HFFc6 (cell line): ENCODE measurements around the gene ANKRD11. TPM values are rescaled to one million over a fixed set of nuclear protein-coding genes. Genes with fewer than 3 reads are reported as not detected.
A peak's percentile ranks its signal among the peaks of the same experiment; 100 is the strongest.

Source experiments
- DNase-seq: peaks from one replicate; pipeline ENCODE4 v3.0.0-alpha.2; 2018
- H3K27ac Mint-ChIP-seq: 2 replicates; pipeline ENCODE4 v1.8.0; 2020; ENCODE audit warnings: mild to moderate bottlenecking, mixed read lengths
- H3K27me3 Mint-ChIP-seq: 2 replicates; pipeline ENCODE4 v1.8.0; 2021; ENCODE audit warnings: mild to moderate bottlenecking, moderate library complexity, mixed read lengths; ENCODE audit not compliant: insufficient read depth
- H3K36me3 Mint-ChIP-seq: 2 replicates; pipeline ENCODE4 v1.8.0; 2021; ENCODE audit warnings: low read depth, mixed read lengths
- H3K4me1 Mint-ChIP-seq: 2 replicates; pipeline ENCODE4 v1.8.0; 2020; ENCODE audit warnings: low read depth, mixed read lengths
- H3K4me3 Mint-ChIP-seq: 2 replicates; pipeline ENCODE4 v1.8.0; 2020; ENCODE audit warnings: mild to moderate bottlenecking, moderate library complexity, mixed read lengths
- H3K9me3 Mint-ChIP-seq: 2 replicates; pipeline ENCODE4 v1.8.0; 2020; ENCODE audit warnings: mild to moderate bottlenecking, mixed read lengths
- total RNA-seq, 6 experiments: library from RNA; stranded (reverse); fragmentation: NEBNext Ultra II Directional; extraction: Animal tissue kit (Norgen Biotek cat#: 25700); gene quantifications; 2 replicates in 1 of 6; 3 replicates in 5 of 6; pipeline ENCODE4 v1.2.3, GENCODE V29; 2021
- TF ChIP-seq, protein P1 (sequence below): fragments of 200-600 bp; sonication (generic); IDR thresholded peaks from 2 replicates; pipeline ENCODE4 v1.5.0; 2021; ENCODE audit warnings: antibody characterized with exemption, mild to moderate bottlenecking

ANKRD11 gene
- total RNA-seq, 6 experiments from 2014 or later: 110 to 120 (median 116) TPM

DNA sequence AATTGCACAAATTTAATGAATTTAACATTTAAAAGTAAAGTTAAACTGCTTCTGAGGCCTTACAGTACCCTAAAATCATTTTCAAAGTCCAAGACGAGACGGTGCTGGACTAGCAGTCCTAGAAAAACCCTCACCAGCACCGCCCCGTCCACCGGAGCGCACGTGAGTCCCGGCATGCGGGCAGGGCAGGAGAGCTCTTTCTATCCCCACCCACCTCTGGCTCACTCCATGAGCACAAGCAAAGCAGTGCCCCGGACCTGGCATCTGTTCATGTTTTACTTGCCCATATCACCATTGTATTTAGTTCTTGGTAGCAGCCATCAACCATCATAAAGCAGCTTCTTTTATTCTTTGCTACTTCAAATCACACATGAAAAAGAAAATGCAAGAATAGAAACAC is 41.7 kb downstream of the ANKRD11 start:
- H3K4me3 Mint-ChIP-seq: no peak overlapping the region
- H3K27ac Mint-ChIP-seq: 0 out of 2 replicates have a peak overlapping the region, but pooled peaks have one; percentile 9
- no peaks in the 10 kb centered on the region for H3K36me3 Mint-ChIP-seq
- H3K27me3 Mint-ChIP-seq: no peaks in the 10 kb centered on the region
- peaks cover 79% of the 10 kb centered on the region for H3K4me1 Mint-ChIP-seq
- no peak for DNase-seq
- no peaks in the 10 kb centered on the region for H3K9me3 Mint-ChIP-seq
- TF ChIP-seq, protein P1, sequence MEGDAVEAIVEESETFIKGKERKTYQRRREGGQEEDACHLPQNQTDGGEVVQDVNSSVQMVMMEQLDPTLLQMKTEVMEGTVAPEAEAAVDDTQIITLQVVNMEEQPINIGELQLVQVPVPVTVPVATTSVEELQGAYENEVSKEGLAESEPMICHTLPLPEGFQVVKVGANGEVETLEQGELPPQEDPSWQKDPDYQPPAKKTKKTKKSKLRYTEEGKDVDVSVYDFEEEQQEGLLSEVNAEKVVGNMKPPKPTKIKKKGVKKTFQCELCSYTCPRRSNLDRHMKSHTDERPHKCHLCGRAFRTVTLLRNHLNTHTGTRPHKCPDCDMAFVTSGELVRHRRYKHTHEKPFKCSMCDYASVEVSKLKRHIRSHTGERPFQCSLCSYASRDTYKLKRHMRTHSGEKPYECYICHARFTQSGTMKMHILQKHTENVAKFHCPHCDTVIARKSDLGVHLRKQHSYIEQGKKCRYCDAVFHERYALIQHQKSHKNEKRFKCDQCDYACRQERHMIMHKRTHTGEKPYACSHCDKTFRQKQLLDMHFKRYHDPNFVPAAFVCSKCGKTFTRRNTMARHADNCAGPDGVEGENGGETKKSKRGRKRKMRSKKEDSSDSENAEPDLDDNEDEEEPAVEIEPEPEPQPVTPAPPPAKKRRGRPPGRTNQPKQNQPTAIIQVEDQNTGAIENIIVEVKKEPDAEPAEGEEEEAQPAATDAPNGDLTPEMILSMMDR: no peak

DNA sequence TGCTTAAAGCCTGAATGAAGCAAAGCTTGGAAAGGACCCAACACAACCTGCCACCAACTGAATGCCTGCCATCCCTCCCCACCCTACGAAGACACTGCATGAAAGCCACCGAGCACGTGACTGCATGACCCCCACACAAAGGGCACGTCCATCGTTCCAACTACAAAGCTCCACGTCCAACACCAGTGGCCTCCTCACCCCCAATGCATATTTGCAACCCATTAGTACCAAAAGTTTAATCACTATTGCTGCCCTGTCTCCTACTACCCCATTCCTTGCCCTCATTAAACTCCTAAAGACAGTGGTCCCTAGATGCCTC is 43.4 kb downstream of the ANKRD11 start:
- Mint-ChIP-seq H3K27ac (peak overlapping the region; percentile 11; the same call in 1 of the 2 replicates), H3K27me3 (no peaks in the 10 kb centered on the region), H3K9me3 (no peaks in the 10 kb centered on the region), H3K36me3 (no peaks in the 10 kb centered on the region), H3K4me3 (no peak overlapping the region), H3K4me1 (peaks cover 86% of the 10 kb centered on the region)
- TF ChIP-seq, protein P1: no peak
- DNase-seq: no peak

DNA sequence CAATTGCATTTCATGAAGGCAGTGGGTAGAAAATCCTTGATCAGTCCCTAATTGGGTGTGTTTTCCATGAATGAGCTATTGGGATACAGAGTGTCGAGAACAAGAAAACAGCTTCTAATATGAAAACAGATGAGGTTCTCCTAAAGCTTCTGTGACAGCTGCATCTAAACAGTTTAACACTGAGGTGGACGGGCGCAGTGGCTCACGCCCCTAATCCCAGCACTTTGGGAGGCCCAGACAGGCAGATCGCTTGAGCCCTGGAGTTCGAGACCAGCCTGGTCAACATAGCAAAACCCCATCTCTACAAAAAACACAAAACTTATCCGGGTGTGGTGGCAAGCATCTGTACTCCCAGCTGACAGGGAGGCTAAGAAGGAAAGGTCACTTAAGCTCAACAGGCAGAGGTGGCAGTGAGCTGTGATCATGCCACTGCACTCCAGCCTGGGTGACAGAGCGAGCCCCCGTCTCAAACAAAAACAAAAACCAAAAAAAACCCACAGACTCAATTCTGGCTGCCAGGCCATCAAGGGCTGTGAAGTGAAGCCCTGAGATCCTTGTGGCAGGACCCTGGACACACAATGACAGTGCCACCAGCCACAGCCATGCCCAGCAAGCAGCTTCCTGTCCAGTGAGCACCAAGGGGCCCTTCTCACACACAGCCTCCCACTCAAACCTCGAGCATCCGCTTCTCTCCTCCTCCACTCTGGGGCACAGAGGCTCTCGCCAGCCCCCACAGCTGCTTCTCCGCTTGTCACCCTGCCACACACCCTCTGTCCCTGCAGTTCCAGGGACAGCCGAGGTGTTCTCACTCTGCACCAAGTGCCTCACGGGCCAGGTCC is 44.0 kb downstream of the ANKRD11 start:
- no peaks in the 10 kb centered on the region for H3K9me3 Mint-ChIP-seq
- H3K27ac Mint-ChIP-seq: peak overlapping the region; percentile 11
- H3K36me3 Mint-ChIP-seq: no peaks in the 10 kb centered on the region
- no peak overlapping the region for H3K4me3 Mint-ChIP-seq
- H3K4me1 Mint-ChIP-seq: peaks cover 92% of the 10 kb centered on the region
- no peak for DNase-seq
- TF ChIP-seq, protein P1: no peak
- peaks cover under 1% of the 10 kb centered on the region; the same call in 1 of the 2 replicates for H3K27me3 Mint-ChIP-seq

DNA sequence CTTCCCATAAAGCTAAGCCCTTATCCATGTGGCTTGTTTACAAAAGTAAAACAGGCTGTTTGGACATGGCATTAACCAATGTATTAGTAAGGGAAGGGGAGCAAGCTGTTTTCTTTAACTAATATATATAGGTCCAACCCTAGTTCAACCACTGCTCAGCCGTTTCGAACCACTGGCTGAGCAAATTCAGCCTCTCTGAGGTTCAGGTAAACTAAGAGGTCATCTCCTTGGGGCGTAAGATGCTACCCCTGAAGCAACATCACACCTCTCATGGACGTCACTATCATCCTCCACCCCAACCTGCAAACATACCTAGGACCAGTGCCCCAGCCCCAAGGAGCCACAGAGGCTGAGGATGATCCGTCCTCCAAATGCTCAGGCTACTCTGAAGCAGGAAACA is 45.2 kb downstream of the ANKRD11 start:
- Mint-ChIP-seq H3K4me3 (no peak overlapping the region), H3K27ac (no peak overlapping the region), H3K36me3 (peaks cover 6% of the 10 kb centered on the region), H3K4me1 (peaks cover 92% of the 10 kb centered on the region), H3K27me3 (peaks cover 6% of the 10 kb centered on the region), H3K9me3 (no peaks in the 10 kb centered on the region)
- DNase-seq: no peak
- TF ChIP-seq, protein P1: no peak

DNA sequence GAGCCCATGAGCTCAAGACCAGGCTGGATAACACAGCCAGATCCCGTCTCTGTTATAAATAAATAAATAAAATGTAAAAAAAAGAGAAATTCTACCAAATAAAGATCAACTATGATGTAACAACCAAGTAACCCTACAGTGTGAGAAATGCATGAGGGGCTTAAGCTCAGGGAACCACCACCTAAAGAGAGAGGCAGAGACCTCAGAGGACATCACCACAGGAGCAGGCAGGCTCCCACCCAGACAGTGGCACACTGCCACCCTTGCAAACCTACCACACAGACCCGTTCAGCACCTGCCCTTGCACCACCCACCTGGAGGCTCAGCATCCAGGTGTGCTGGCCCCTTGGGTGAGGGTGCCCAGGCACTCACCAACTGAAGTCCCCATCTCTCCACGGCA is 45.6 kb downstream of the ANKRD11 start:
- Mint-ChIP-seq H3K4me3 (no peak overlapping the region), H3K27ac (peak overlapping the region; percentile 71), H3K27me3 (peaks cover 6% of the 10 kb centered on the region), H3K9me3 (no peaks in the 10 kb centered on the region), H3K36me3 (peaks cover 9% of the 10 kb centered on the region), H3K4me1 (peaks cover 92% of the 10 kb centered on the region)
- TF ChIP-seq, protein P1: no peak
- no peak for DNase-seq
